Measurements from ENCODE around the gene LRP1. TPM values are rescaled to one million over a fixed set of nuclear protein-coding genes. Genes with fewer than 3 reads are reported as not detected.

The LRP1 gene
- total and polyA plus RNA-seq, 2 of the 4 experiments (the other 2 are of a cell fraction): 73.1 to 142 TPM

- dilution Hi-C loops (cut with HindIII; ENCODE audit: low sequenced_read_pairs, unreplicated experiment) (no loop called here), in situ Hi-C loops (cut with MboI; ENCODE audit: low sequenced_read_pairs) (no loop called here), intact Hi-C loops (cut with micrococcal nuclease) (no loop called here)
- no peak overlapping the region for H3K4me3 ChIP-seq (ENCODE audit: insufficient read depth, low read depth, low read length)
- TF ChIP-seq CHD1 (IDR thresholded peaks at IDR 0.05; ENCODE audit: low read depth, low read length) (no peak), ELK1 (IDR thresholded peaks at IDR 0.05; ENCODE audit: borderline replicate concordance, low read depth, low read length) (no peak), MAFK (IDR thresholded peaks at IDR 0.05; ENCODE audit: low read depth, low read length) (no peak), CTCF (conservative IDR thresholded peaks at IDR 0.05; ENCODE audit: low read depth, low read length) (no peak), RCOR1 (IDR thresholded peaks at IDR 0.05; ENCODE audit: insufficient replicate concordance, low read length) (no peak), BHLHE40 (IDR thresholded peaks at IDR 0.05; ENCODE audit: low read depth, low read length) (no peak), MAZ (IDR thresholded peaks at IDR 0.05; ENCODE audit: borderline replicate concordance, low read depth, low read length) (no peak), NFE2L2 (IDR thresholded peaks at IDR 0.05; ENCODE audit: low read depth, low read length) (no peak), FOS (IDR thresholded peaks at IDR 0.05; ENCODE audit: low read depth, low read length) (no peak), RAD21 (IDR thresholded peaks at IDR 0.05; ENCODE audit: low read length) (no peak), RFX5 (IDR thresholded peaks at IDR 0.05; ENCODE audit: low read depth, low read length) (no peak), CEBPB (IDR thresholded peaks at IDR 0.05; ENCODE audit: low read depth, low read length) (no peak), POLR2A (IDR thresholded peaks at IDR 0.05; ENCODE audit: low read depth, low read length) (no peak), MXI1 (IDR thresholded peaks at IDR 0.05; ENCODE audit: borderline replicate concordance, low read depth, low read length) (no peak), SMC3 (IDR thresholded peaks at IDR 0.05; ENCODE audit: low read depth, low read length) (no peak)
- TF ChIP-seq, protein P1, sequence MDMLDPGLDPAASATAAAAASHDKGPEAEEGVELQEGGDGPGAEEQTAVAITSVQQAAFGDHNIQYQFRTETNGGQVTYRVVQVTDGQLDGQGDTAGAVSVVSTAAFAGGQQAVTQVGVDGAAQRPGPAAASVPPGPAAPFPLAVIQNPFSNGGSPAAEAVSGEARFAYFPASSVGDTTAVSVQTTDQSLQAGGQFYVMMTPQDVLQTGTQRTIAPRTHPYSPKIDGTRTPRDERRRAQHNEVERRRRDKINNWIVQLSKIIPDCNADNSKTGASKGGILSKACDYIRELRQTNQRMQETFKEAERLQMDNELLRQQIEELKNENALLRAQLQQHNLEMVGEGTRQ (IDR thresholded peaks at IDR 0.05; ENCODE audit: low read depth, low read length): no peak
- no peaks in the 10 kb centered on the region for H3K27me3 ChIP-seq (ENCODE audit: control insufficient read depth, insufficient read depth, low read length)
- no peak overlapping the region for H3K4me2 ChIP-seq (ENCODE audit: low read depth, low read length)
- BruUV-seq (replicated peaks): no TSS peak
- H4K91ac ChIP-seq (ENCODE audit: insufficient read depth, low read depth, low read length): no peak overlapping the region
- H3K4ac ChIP-seq (ENCODE audit: low read depth, low read length): no peak overlapping the region
- no peak overlapping the region for H3K56ac ChIP-seq (ENCODE audit: extremely low read depth, insufficient read depth, low read length)
- ATAC-seq (ENCODE audit: low read depth): no peak
- H3K9me3 ChIP-seq (ENCODE audit: control insufficient read depth, insufficient read depth, low read length): no peaks in the 10 kb centered on the region
- ChIA-PET CTCF (no interaction called here), POLR2A (ENCODE audit: unreplicated experiment) (no interaction called here)
- peaks cover 37% of the 10 kb centered on the region for H4K20me1 ChIP-seq (ENCODE audit: insufficient read depth, low read length)
- H4K5ac ChIP-seq (ENCODE audit: low read depth, low read length): no peak overlapping the region
- no peak overlapping the region for H2AFZ ChIP-seq (replicated peaks; ENCODE audit: low read length, poor library complexity)
- no peak overlapping the region for H2AK9ac ChIP-seq (replicated peaks; ENCODE audit: low read depth, low read length, poor library complexity)
- no peak overlapping the region for H3K18ac ChIP-seq (ENCODE audit: low read depth, low read length)
- H3K9ac ChIP-seq (ENCODE audit: low read depth, low read length): no peak overlapping the region
- H2BK5ac ChIP-seq (ENCODE audit: low read depth, low read length, poor library complexity, severe bottlenecking): no peak overlapping the region
- peaks cover 29 to 81% of the 10 kb centered on the region in 2 experiments for H3K79me1 ChIP-seq (ENCODE audit: low read depth in 1 of 2, low read length in 2 of 2)
- H3K23ac ChIP-seq (ENCODE audit: low read depth, low read length): no peak overlapping the region
- H2BK15ac ChIP-seq (ENCODE audit: low read depth, low read length): no peak overlapping the region
- H3K14ac ChIP-seq (replicated peaks; ENCODE audit: low read depth, low read length): no peak overlapping the region
- H2BK20ac ChIP-seq (ENCODE audit: low read depth, low read length): no peak overlapping the region
- DNase-seq: no peak
- no peak overlapping the region for H3K27ac ChIP-seq (ENCODE audit: insufficient read depth, low read length)
- H2BK120ac ChIP-seq (ENCODE audit: low read depth, low read length): no peak overlapping the region
- 97% methylated on average over 11 of the region's 14 CpGs; no CpG with 5 or more reads in 1 of the 2 experiments for WGBS, 2 experiments (ENCODE audit: extremely low coverage in 2 of 2, insufficient read length in 1 of 2)
- no peaks in the 10 kb centered on the region; the same call in 1 of the 2 replicates for H3K4me1 ChIP-seq (ENCODE audit: control insufficient read depth, insufficient read depth, low read length)
- H3K36me3 ChIP-seq (ENCODE audit: control insufficient read depth, insufficient read depth, low read length): peaks cover 88% of the 10 kb centered on the region
- H2AK5ac ChIP-seq (ENCODE audit: low read depth, low read length): peak overlapping the region; percentile 14; the same call in 1 of the 2 replicates
- no peak overlapping the region for H4K8ac ChIP-seq (ENCODE audit: low read depth in 2 of 2, low read length in 2 of 2)
- H3K9me1 ChIP-seq (ENCODE audit: insufficient read depth, low read length): peaks cover 18% of the 10 kb centered on the region
Observed at GRCh38 chr12:57160741-57161140, 32.5 kb downstream of the LRP1 start.

Data from IMR-90 (cell line).